Astrocyte (in vitro differentiated cells and primary cell): ENCODE results near the gene KCNQ5.

Experiments used
- CTCF ChIP-seq: IDR thresholded peaks from 2 replicates; pipeline ENCODE4 v1.5.1; 2011; ENCODE audit warnings: low read depth, mild to moderate bottlenecking, inconsistent platforms, low read length, moderate library complexity; ENCODE audit not compliant: insufficient read depth
- EZH2 ChIP-seq: IDR thresholded peaks from 2 replicates; pipeline ENCODE4 v1.6.1; 2012; ENCODE audit warnings: mild to moderate bottlenecking, low read length, inconsistent platforms; ENCODE audit not compliant: insufficient read depth

- TF ChIP-seq EZH2 = no peak
- no peak for TF ChIP-seq CTCF
Measured at GRCh38 chr6:73002588-73002987, 380.7 kb downstream of the KCNQ5 start.
